DOHH2 (cell line): Measurements from ENCODE around the gene SSTR5.

Experiments
- H3F3A ChIP-seq: fragments of 200-600 bp; sonication (generic), shearing (Covaris generic); 2 replicates; pipeline ENCODE4 v1.6.0; 2016; ENCODE audit warnings: antibody characterized with exemption, mild to moderate bottlenecking; ENCODE audit not compliant: control insufficient read depth, insufficient read depth
- H3K27ac ChIP-seq: fragments of 200-600 bp; sonication (generic); 2 replicates; pipeline ENCODE4 v1.5.1; 2014; ENCODE audit warnings: low read depth, mild to moderate bottlenecking, low read length, moderate library complexity
- H3K27me3 ChIP-seq: fragments of 200-600 bp; sonication (generic); 2 replicates; pipeline ENCODE4 v1.6.1; 2014; ENCODE audit warnings: mild to moderate bottlenecking, low read length, mixed read lengths; ENCODE audit not compliant: control insufficient read depth
- H3K36me3 ChIP-seq: fragments of 200-600 bp; sonication (generic); 2 replicates; pipeline ENCODE4 v1.6.1; 2014; ENCODE audit warnings: mild to moderate bottlenecking, low read length, moderate library complexity, mixed read lengths; ENCODE audit not compliant: control insufficient read depth
- H3K4me1 ChIP-seq: fragments of 200-600 bp; sonication (generic); 2 replicates; pipeline ENCODE4 v1.6.1; 2014; ENCODE audit warnings: mild to moderate bottlenecking, low read length, mixed read lengths; ENCODE audit not compliant: control insufficient read depth
- H3K4me2 ChIP-seq: fragments of 200-600 bp; sonication (generic); 2 replicates; pipeline ENCODE4 v1.6.0; 2014; ENCODE audit warnings: mild to moderate bottlenecking, low read length, moderate library complexity
- H3K4me3 ChIP-seq: fragments of 200-600 bp; sonication (generic); 2 replicates; pipeline ENCODE4 v1.5.1; 2014; ENCODE audit warnings: mild to moderate bottlenecking, low read length, mixed read lengths
- H3K79me2 ChIP-seq: fragments of 200-600 bp; sonication (generic); 2 replicates; pipeline ENCODE4 v1.6.1; 2014; ENCODE audit warnings: mild to moderate bottlenecking, low read length, mixed read lengths; ENCODE audit not compliant: control insufficient read depth
- H3K9me2 ChIP-seq: fragments of 200-600 bp; sonication (generic); replicated peaks from 2 replicates; pipeline ENCODE4 v1.6.1; 2014; ENCODE audit warnings: mild to moderate bottlenecking, low read length, mixed read lengths; ENCODE audit not compliant: control insufficient read depth
- H3K9me3 ChIP-seq: fragments of 200-600 bp; sonication (generic); 2 replicates; pipeline ENCODE4 v1.6.1; 2014; ENCODE audit warnings: antibody characterized with exemption, low read length, mixed read lengths; ENCODE audit not compliant: control insufficient read depth, insufficient read depth
- H4K20me1 ChIP-seq: fragments of 200-600 bp; sonication (generic); 2 replicates; pipeline ENCODE4 v1.6.0; 2014; ENCODE audit warnings: low read depth, mild to moderate bottlenecking, antibody characterized with exemption, low read length, moderate library complexity; ENCODE audit not compliant: control insufficient read depth, insufficient read depth
- CTCF ChIP-seq: fragments of 200-600 bp; sonication (generic); IDR thresholded peaks from one replicate; pipeline ENCODE4 v1.5.1; 2014; ENCODE audit warnings: antibody characterized with exemption, mild to moderate bottlenecking, low read depth, low read length; ENCODE audit not compliant: poor library complexity, severe bottlenecking
- EZH2phosphoT487 ChIP-seq: fragments of 200-600 bp; sonication (generic); IDR thresholded peaks from 2 replicates; pipeline ENCODE4 v1.6.1; 2017; ENCODE audit warnings: borderline replicate concordance, mild to moderate bottlenecking, antibody characterized with exemption, low read length, moderate library complexity, mixed read lengths

The SSTR5 gene

GRCh38 chr16:1088295-1089170, 16.0 kb downstream of the SSTR5 start:
- no peaks in the 10 kb centered on the region for H4K20me1 ChIP-seq
- H3K4me3 ChIP-seq, result no peak overlapping the region
- H3K79me2 ChIP-seq, result no peaks in the 10 kb centered on the region
- H3F3A ChIP-seq, result no peaks in the 10 kb centered on the region
- peaks cover 4% of the 10 kb centered on the region; the same call in 1 of the 2 replicates for H3K9me3 ChIP-seq
- no peak for TF ChIP-seq CTCF
- TF ChIP-seq EZH2phosphoT487, result no peak
- no peaks in the 10 kb centered on the region for H3K9me2 ChIP-seq
- no peak overlapping the region for H3K27ac ChIP-seq
- no peaks in the 10 kb centered on the region for H3K27me3 ChIP-seq
- H3K36me3 ChIP-seq, result no peaks in the 10 kb centered on the region
- H3K4me2 ChIP-seq, result no peak overlapping the region
- no peaks in the 10 kb centered on the region for H3K4me1 ChIP-seq

- peaks cover 4% of the 10 kb centered on the region; the same call in 1 of the 2 replicates for H3K9me3 ChIP-seq
- no peak overlapping the region for H3K4me2 ChIP-seq
- no peaks in the 10 kb centered on the region for H3K9me2 ChIP-seq
- H3K4me3 ChIP-seq, result no peak overlapping the region
- H4K20me1 ChIP-seq, result no peaks in the 10 kb centered on the region
- no peak for TF ChIP-seq CTCF
- no peak for TF ChIP-seq EZH2phosphoT487
- H3K27ac ChIP-seq, result no peak overlapping the region
- no peaks in the 10 kb centered on the region for H3F3A ChIP-seq
- no peaks in the 10 kb centered on the region for H3K4me1 ChIP-seq
- no peaks in the 10 kb centered on the region for H3K27me3 ChIP-seq
- no peaks in the 10 kb centered on the region for H3K79me2 ChIP-seq
- H3K36me3 ChIP-seq, result no peaks in the 10 kb centered on the region
These were observed 16.9 kb downstream of the SSTR5 start for GRCh38 chr16:1089439-1089821.

- Histone ChIP-seq H3K9me2 (no peaks in the 10 kb centered on the region), H3K36me3 (no peaks in the 10 kb centered on the region), H4K20me1 (no peaks in the 10 kb centered on the region), H3F3A (no peaks in the 10 kb centered on the region), H3K4me3 (no peak overlapping the region), H3K27me3 (no peaks in the 10 kb centered on the region), H3K79me2 (no peaks in the 10 kb centered on the region), H3K9me3 (peaks cover 4% of the 10 kb centered on the region; the same call in 1 of the 2 replicates), H3K27ac (no peak overlapping the region), H3K4me2 (no peak overlapping the region), H3K4me1 (no peaks in the 10 kb centered on the region)
- TF ChIP-seq EZH2phosphoT487 (no peak), CTCF (no peak)
These were observed 17.5 kb downstream of the SSTR5 start for GRCh38 chr16:1089822-1090619.
